HepG2 (cell line): ENCODE measurements around the gene COMMD2. TPM values are rescaled to one million over a fixed set of nuclear protein-coding genes. Genes with fewer than 3 reads are reported as not detected.
A peak's percentile ranks its signal among the peaks of the same experiment; 100 is the strongest.

Experiments
- ARNTL ChIP-seq: sonication (generic); formaldehyde crosslinking; IDR thresholded peaks from 2 replicates; pipeline ENCODE4 v1.4.0; 2020; ENCODE audit warnings: mild to moderate bottlenecking, missing genetic modification reagents
- HMGXB3 ChIP-seq: sonication (generic); formaldehyde crosslinking; IDR thresholded peaks from 2 replicates; pipeline ENCODE4 v1.4.0; 2020; ENCODE audit warnings: missing genetic modification reagents, borderline replicate concordance
- ISX ChIP-seq: sonication (generic); formaldehyde crosslinking; conservative IDR thresholded peaks from 2 replicates; pipeline ENCODE4 v1.5.0; 2020; ENCODE audit warnings: missing genetic modification reagents
- MAZ ChIP-seq, 2 experiments: sonication (generic) in 1 of 2; formaldehyde crosslinking in 1 of 2; IDR thresholded peaks; 2 replicates each; pipeline versions ENCODE4 v1.5.0 to v1.6.1; 2012 to 2020; ENCODE audit warnings: low read depth in 2 of 2, mild to moderate bottlenecking in 2 of 2, borderline replicate concordance in 1 of 2, improper control_type of control experiment in 1 of 2, low read length in 1 of 2, missing genetic modification reagents in 1 of 2, moderate library complexity in 1 of 2
- NCOA1 ChIP-seq: sonication (generic); formaldehyde crosslinking; IDR thresholded peaks from 2 replicates; pipeline ENCODE4 v1.9.0; 2021; ENCODE audit warnings: missing genetic modification reagents
- NFIB ChIP-seq: sonication (generic); formaldehyde crosslinking; IDR thresholded peaks from 2 replicates; pipeline ENCODE4 v1.9.0; 2021; ENCODE audit warnings: missing genetic modification reagents, mild to moderate bottlenecking, borderline replicate concordance
- SNRNP70 ChIP-seq: fragments of 200-400 bp; formaldehyde crosslinking; IDR thresholded peaks from 2 replicates; pipeline ENCODE4 v1.6.1; 2017; ENCODE audit warnings: mild to moderate bottlenecking, low read depth, low read length, moderate library complexity
- TEF ChIP-seq: sonication (generic); formaldehyde crosslinking; IDR thresholded peaks from 2 replicates; pipeline ENCODE4 v1.5.0; 2020; ENCODE audit warnings: missing genetic modification reagents
- TP53 ChIP-seq: sonication (generic); formaldehyde crosslinking; conservative IDR thresholded peaks from 2 replicates; pipeline ENCODE4 v1.4.0; 2020; ENCODE audit warnings: missing genetic modification reagents
- ZNF121 ChIP-seq: sonication (generic); formaldehyde crosslinking; IDR thresholded peaks from 2 replicates; pipeline ENCODE4 v1.5.0; 2020; ENCODE audit warnings: mild to moderate bottlenecking, missing genetic modification reagents
- ZNF160 ChIP-seq: sonication (generic); formaldehyde crosslinking; IDR thresholded peaks from 2 replicates; pipeline ENCODE4 v1.8.0; 2022; ENCODE audit warnings: mild to moderate bottlenecking, inconsistent platforms, missing genetic modification reagents
- ZNF235 ChIP-seq: sonication (generic); formaldehyde crosslinking; IDR thresholded peaks from 2 replicates; pipeline ENCODE4 v1.8.1; 2023; ENCODE audit warnings: mild to moderate bottlenecking, missing genetic modification reagents, borderline replicate concordance
- ZNF407 ChIP-seq: sonication (generic); formaldehyde crosslinking; IDR thresholded peaks from one replicate; pipeline ENCODE4 v1.5.1; 2020; ENCODE audit warnings: mild to moderate bottlenecking, missing genetic modification reagents; ENCODE audit errors: not compliant biosample characterization
- ZNF75D ChIP-seq: sonication (generic); formaldehyde crosslinking; IDR thresholded peaks from 2 replicates; pipeline ENCODE4 v1.8.1; 2023; ENCODE audit warnings: missing genetic modification reagents, mild to moderate bottlenecking, borderline replicate concordance
- polyA plus RNA-seq, 8 experiments: library from polyadenylated mRNA; depleted of rRNA in 3 of 8; stranded (reverse) in 7 of 8; unstranded in 1 of 8; fragments of >200 nt; fragmentation: Illumina TruSeq in 4 of 8; extraction: Trizol in 4 of 8; gene quantifications; 2 replicates each; pipeline versions ENCODE4 v1.2.1 to v1.2.3, GENCODE V29; 2011 to 2016; ENCODE audit warnings: low read depth in 4 of 8, missing spikeins in 1 of 8, mixed read lengths in 1 of 8; ENCODE audit not compliant: insufficient read depth in 1 of 8
- total RNA-seq, 5 experiments: library from RNA; depleted of rRNA; stranded (reverse); fragments of >200 nt; fragmentation: Illumina TruSeq; extraction: Trizol; gene quantifications; 2 replicates each; pipeline ENCODE4 v1.2.3, GENCODE V29; 2016; ENCODE audit warnings: low read depth in 1 of 5

Gene COMMD2
- total and polyA plus RNA-seq, 2 of the 13 experiments (the other 11 are each of a cell fraction or from before 2014, with no cell fraction given): 33.0 to 57.6 TPM

- TF ChIP-seq HMGXB3 (CRISPR knock-in tag): no peak
- no peak for TF ChIP-seq MAZ (IDR thresholded peaks at IDR 0.05; ENCODE audit: borderline replicate concordance, low read depth, low read length)
- TF ChIP-seq MAZ (CRISPR knock-in tag; IDR thresholded peaks at IDR 0.05; ENCODE audit: low read depth): no peak
- TF ChIP-seq ZNF75D: no peak
- no peak for TF ChIP-seq ZNF121 (CRISPR knock-in tag)
- no peak for TF ChIP-seq TP53
- TF ChIP-seq ZNF235: 0 out of 2 replicates have a peak, but pooled peaks have one; percentile 69
- TF ChIP-seq ARNTL (CRISPR knock-in tag): peak; percentile 68
- TF ChIP-seq ZNF160 (CRISPR knock-in tag): no peak; the same call in 1 of the 2 replicates
- no peak for TF ChIP-seq SNRNP70
- TF ChIP-seq ISX: no peak
- TF ChIP-seq TEF: no peak
- TF ChIP-seq ZNF407: no peak
- no peak for TF ChIP-seq NCOA1 (CRISPR knock-in tag)
- no peak for TF ChIP-seq NFIB (CRISPR knock-in tag)
Observed at GRCh38 chr3:149713730-149714654, 38.3 kb downstream of the COMMD2 start (continued).
